Measurements from ENCODE around the gene CCDC191. TPM values are rescaled to one million over a fixed set of nuclear protein-coding genes. Genes with fewer than 3 reads are reported as not detected.

CCDC191 gene
- total and polyA plus RNA-seq, 12 donors, result 0.51 to 3.6 (median 1.8) TPM

GRCh38 chr3:114033721-114034120 is 22.6 kb downstream of the CCDC191 start:
- DNase-seq (no peak), ATAC-seq (no peak)
- no peak for TF ChIP-seq CTCF (IDR thresholded peaks at IDR 0.05)
- H3K36me3 ChIP-seq, result peaks cover 0 to 62% (median 4%) of the 10 kb centered on the region in 9 donors
- 63 to 67% methylated on average over 1 of the region's 1 CpG for WGBS, 2 donors
- no peak overlapping the region for H3K27ac ChIP-seq
- no peaks in the 10 kb centered on the region for H3K4me1 ChIP-seq
- H3K27me3 ChIP-seq, result no peaks in the 10 kb centered on the region
- intact Hi-C loops (cut with DNase I), result no loop called here
- no peak overlapping the region for H3K4me3 ChIP-seq
- H3K9me3 ChIP-seq, result no peaks in the 10 kb centered on the region

- no peaks in the 10 kb centered on the region for H3K27me3 ChIP-seq
- H3K4me1 ChIP-seq, result no peaks in the 10 kb centered on the region
- H3K4me3 ChIP-seq, result no peak overlapping the region
- H3K36me3 ChIP-seq, result peaks cover 0 to 9% (median 0%) of the 10 kb centered on the region in 9 donors
- intact Hi-C loops (cut with DNase I), result no loop called here
- no peak for TF ChIP-seq CTCF (IDR thresholded peaks at IDR 0.05)
- WGBS, 2 donors, result 68 to 69% methylated on average over 2 of the region's 2 CpGs
- ATAC-seq, result no peak
- no peaks in the 10 kb centered on the region for H3K9me3 ChIP-seq
- no peak overlapping the region for H3K27ac ChIP-seq
- DNase-seq, result no peak
Observed at GRCh38 chr3:114026331-114026730, 30.0 kb downstream of the CCDC191 start.

- Histone ChIP-seq H3K36me3 (peaks cover 0 to 3% (median 0%) of the 10 kb centered on the region in 9 donors), H3K27me3 (no peaks in the 10 kb centered on the region), H3K9me3 (no peaks in the 10 kb centered on the region), H3K4me3 (no peak overlapping the region), H3K27ac (no peak overlapping the region), H3K4me1 (no peaks in the 10 kb centered on the region)
- no peak for TF ChIP-seq CTCF (IDR thresholded peaks at IDR 0.05)
- DNase-seq, result no peak
- intact Hi-C loops (cut with DNase I), result no loop called here
- 87 to 94% methylated on average over 2 of the region's 2 CpGs for WGBS, 2 donors
- ATAC-seq, result no peak
Observed at GRCh38 chr3:114025451-114025850, 30.9 kb downstream of the CCDC191 start.

- Histone ChIP-seq H3K4me3 (no peak overlapping the region), H3K27ac (no peak overlapping the region), H3K4me1 (no peaks in the 10 kb centered on the region), H3K36me3 (peaks cover 0 to 4% (median 0%) of the 10 kb centered on the region in 9 donors), H3K27me3 (no peaks in the 10 kb centered on the region), H3K9me3 (no peaks in the 10 kb centered on the region)
- intact Hi-C loops (cut with DNase I), result no loop called here
- 76 to 81% methylated on average over 4 of the region's 4 CpGs for WGBS, 2 donors
- TF ChIP-seq CTCF (IDR thresholded peaks at IDR 0.05), result no peak
- no peak for ATAC-seq
- no peak for DNase-seq
Observed at GRCh38 chr3:114022145-114022802, 34.1 kb downstream of the CCDC191 start.
